H1 (cell line): Measurements from ENCODE around the gene CEP57L1. TPM values are rescaled to one million over a fixed set of nuclear protein-coding genes. Genes with fewer than 3 reads are reported as not detected.
"Not testable (repeated sequence)": the region's sequence is repeated elsewhere in the genome, so short reads cannot be mapped to it uniquely, and the experiment has no call there.

ENCODE experiments used
- CTCF ChIA-PET: fragments of 300-600 bp; sonication (Branson Sonifier 250); formaldehyde crosslinking; loops from one replicate; lab custom pipeline; 2021; ENCODE audit not compliant: partially characterized antibody; lab: Charles Lee
- POLR2A ChIA-PET: fragments of 300-600 bp; sonication (Branson Sonifier 250); formaldehyde crosslinking; loops from one replicate; lab custom pipeline; 2021; ENCODE audit warnings: inconsistent platforms; ENCODE audit not compliant: partially characterized antibody; lab: Charles Lee
- DNase-seq, 2 experiments: peaks; one replicate each; pipeline versions ENCODE4 v3.0.0 to v3.0.0-alpha.2; 2010 to 2022; ENCODE audit warnings: low spot score in 2 of 2, low read depth in 1 of 2, mixed read lengths in 1 of 2
- FAIRE-seq: peaks from 2 replicates; lab custom pipeline; 2011; peaks lifted over from hg19 to GRCh38; lab: Jason Lieb, UNC
- H2AFZ ChIP-seq: 2 replicates; pipeline ENCODE4 v1.8.1; 2012; ENCODE audit warnings: low read length, inconsistent platforms
- H2AK5ac ChIP-seq: 2 replicates; pipeline ENCODE4 v1.6.1; 2013; ENCODE audit warnings: low read depth, low read length
- H2BK120ac ChIP-seq: replicated peaks from 2 replicates; pipeline ENCODE3; 2013; ENCODE audit warnings: low read depth, low read length, inconsistent platforms
- H2BK12ac ChIP-seq: 2 replicates; pipeline ENCODE4 v1.6.1; 2013; ENCODE audit warnings: low read depth, low read length
- H2BK15ac ChIP-seq: 2 replicates; pipeline ENCODE4 v1.6.1; 2013; ENCODE audit warnings: low read length
- H2BK20ac ChIP-seq: 2 replicates; pipeline ENCODE4 v1.6.1; 2013; ENCODE audit warnings: low read length
- H2BK5ac ChIP-seq: 2 replicates; pipeline ENCODE4 v1.6.1; 2013; ENCODE audit warnings: low read depth, low read length
- H3K14ac ChIP-seq: 2 replicates; pipeline ENCODE4 v1.6.1; 2013; ENCODE audit warnings: inconsistent platforms; ENCODE audit not compliant: insufficient read length
- H3K18ac ChIP-seq: 2 replicates; pipeline ENCODE4 v1.6.1; 2013; ENCODE audit warnings: low read length; ENCODE audit errors: extremely low read depth
- H3K23ac ChIP-seq: 2 replicates; pipeline ENCODE4 v1.6.1; 2013; ENCODE audit warnings: inconsistent platforms; ENCODE audit not compliant: insufficient read length
- H3K23me2 ChIP-seq: 2 replicates; pipeline ENCODE4 v1.6.1; 2013; ENCODE audit warnings: low read depth, low read length
- H3K27ac ChIP-seq: 2 replicates; pipeline ENCODE4 v1.6.1; 2011; ENCODE audit warnings: low read depth, low read length, inconsistent platforms
- H3K27me3 ChIP-seq, 4 experiments: replicated peaks in 1 of 4; 1 replicate in 1 of 4; 2 replicates in 3 of 4; pipeline versions ENCODE4 v1.6.1 to v1.8.1; 2011 to 2013; ENCODE audit warnings: low read length in 3 of 4, mild to moderate bottlenecking in 3 of 4, inconsistent platforms in 2 of 4, mixed read lengths in 2 of 4, moderate library complexity in 1 of 4; ENCODE audit not compliant: control insufficient read depth in 3 of 4, insufficient read depth in 3 of 4; ENCODE audit errors: extremely low read depth in 1 of 4
- H3K36me3 ChIP-seq, 4 experiments: 2 replicates each; pipeline versions ENCODE4 v1.6.1 to v1.8.1; 2011 to 2013; ENCODE audit warnings: mild to moderate bottlenecking in 4 of 4, low read length in 3 of 4, moderate library complexity in 2 of 4, control low read depth in 1 of 4, inconsistent platforms in 1 of 4; ENCODE audit not compliant: insufficient read depth in 4 of 4, control insufficient read depth in 2 of 4
- H3K4ac ChIP-seq: replicated peaks from 2 replicates; pipeline ENCODE3; 2013; ENCODE audit warnings: low read length, low read depth, mixed read lengths, inconsistent platforms; ENCODE audit not compliant: insufficient read length
- H3K4me1 ChIP-seq, 4 experiments: replicated peaks in 1 of 4; 1 replicate in 1 of 4; 2 replicates in 3 of 4; pipeline versions ENCODE4 v1.6.1 to v1.8.1; 2011 to 2013; ENCODE audit warnings: low read length in 3 of 4, inconsistent platforms in 2 of 4, mixed read lengths in 1 of 4; ENCODE audit not compliant: insufficient read depth in 4 of 4, control insufficient read depth in 3 of 4
- H3K4me2 ChIP-seq, 2 experiments: 2 replicates each; pipeline versions ENCODE4 v1.6.1 to v1.8.1; 2011 to 2013; ENCODE audit warnings: low read depth in 2 of 2, low read length in 2 of 2, control low read depth in 1 of 2, inconsistent platforms in 1 of 2, mild to moderate bottlenecking in 1 of 2; ENCODE audit not compliant: insufficient read depth in 1 of 2
- H3K4me3 ChIP-seq, 4 experiments: fragments of 200-600, 300-600 bp in 1 of 4; sonication (generic), shearing (Covaris generic), sonication (Bioruptor Twin) in 1 of 4; 2 replicates each; pipeline versions ENCODE4 v1.5.1 to v1.8.1; 2011 to 2016; ENCODE audit warnings: low read length in 4 of 4, low read depth in 3 of 4, control low read depth in 2 of 4, inconsistent platforms in 2 of 4, mild to moderate bottlenecking in 2 of 4, mixed read lengths in 1 of 4, moderate library complexity in 1 of 4; ENCODE audit not compliant: insufficient read depth in 2 of 4; ENCODE audit errors: extremely low read depth in 1 of 4
- H3K56ac ChIP-seq: replicated peaks from 2 replicates; pipeline ENCODE3; 2013; ENCODE audit warnings: low read depth, mild to moderate bottlenecking, mixed read lengths, low read length, inconsistent platforms; ENCODE audit not compliant: insufficient read length
- H3K79me1 ChIP-seq: 2 replicates; pipeline ENCODE4 v1.6.1; 2013; ENCODE audit warnings: low read depth, low read length, control low read depth
- H3K79me2 ChIP-seq, 2 experiments: 2 replicates each; pipeline versions ENCODE4 v1.6.1 to v1.8.1; 2012 to 2013; ENCODE audit warnings: low read length in 2 of 2, mild to moderate bottlenecking in 2 of 2, inconsistent platforms in 1 of 2; ENCODE audit not compliant: insufficient read depth in 2 of 2, control insufficient read depth in 1 of 2
- H3K9ac ChIP-seq, 4 experiments: replicated peaks in 1 of 4; 1 replicate in 1 of 4; 2 replicates in 3 of 4; pipeline versions ENCODE4 v1.6.1 to v1.8.1; 2011 to 2013; ENCODE audit warnings: low read depth in 3 of 4, low read length in 3 of 4, control low read depth in 2 of 4, mild to moderate bottlenecking in 2 of 4, moderate library complexity in 2 of 4, inconsistent platforms in 1 of 4; ENCODE audit errors: extremely low read depth in 1 of 4
- H3K9me3 ChIP-seq, 2 experiments: 2 replicates each; pipeline versions ENCODE4 v1.6.1 to v1.8.1; 2012 to 2013; ENCODE audit warnings: mild to moderate bottlenecking in 2 of 2, moderate library complexity in 2 of 2, control low read depth in 1 of 2, inconsistent platforms in 1 of 2, low read depth in 1 of 2, low read length in 1 of 2, mixed read lengths in 1 of 2; ENCODE audit not compliant: insufficient read depth in 2 of 2
- H4K20me1 ChIP-seq, 2 experiments: replicated peaks in 1 of 2; 2 replicates each; pipeline versions ENCODE3 to v1.8.1; 2011 to 2013; ENCODE audit warnings: inconsistent platforms in 2 of 2, low read length in 2 of 2, mild to moderate bottlenecking in 1 of 2; ENCODE audit not compliant: insufficient read depth in 2 of 2, control insufficient read depth in 1 of 2
- H4K5ac ChIP-seq: 2 replicates; pipeline ENCODE4 v1.6.1; 2013; ENCODE audit warnings: low read length, low read depth, mixed read lengths, inconsistent platforms; ENCODE audit not compliant: insufficient read length
- H4K8ac ChIP-seq: 2 replicates; pipeline ENCODE4 v1.8.0; 2013; ENCODE audit warnings: mild to moderate bottlenecking, moderate library complexity, low read length, inconsistent platforms; ENCODE audit not compliant: insufficient read depth; ENCODE audit errors: extremely low read depth
- H4K91ac ChIP-seq: replicated peaks from 2 replicates; pipeline ENCODE3; 2013; ENCODE audit warnings: low read length, mixed read lengths, inconsistent platforms; ENCODE audit not compliant: insufficient read length
- WGBS, 2 experiments: shearing (Covaris generic) in 1 of 2; methylation state at CpG; one replicate each; pipeline versions ENCODE4 v1.1.6 to v1.1.7; 2013 to 2015; ENCODE audit warnings: low lambda C conversion rate in 2 of 2, mixed read lengths in 2 of 2, inconsistent platforms in 1 of 2, low coverage in 1 of 2, missing lambda C conversion rate in 1 of 2; ENCODE audit not compliant: insufficient replicate concordance in 2 of 2, insufficient coverage in 1 of 2, insufficient read length in 1 of 2; ENCODE audit errors: extremely low coverage in 1 of 2, missing lambda C conversion rate in 1 of 2; 5-methylcytosine and 5-hydroxymethylcytosine counted together
- polyA plus RNA-seq, 7 experiments: library from polyadenylated mRNA; depleted of rRNA in 3 of 7; stranded (reverse) in 5 of 7; unstranded in 2 of 7; fragments of >200 nt in 5 of 7; fragments of 200-250 nt in 2 of 7; gene quantifications; 1 replicate in 5 of 7; 2 replicates in 1 of 7; 4 replicates in 1 of 7; pipeline versions ENCODE4 v1.2.1 to v1.2.3, GENCODE V29; 2011 to 2013; ENCODE audit warnings: missing spikeins in 2 of 7, mixed read lengths in 2 of 7
- total RNA-seq: library from RNA; stranded (reverse); fragmentation: NEBNext Ultra II Directional; extraction: Animal tissue kit (Norgen Biotek cat#: 25700); gene quantifications from 2 replicates; pipeline ENCODE4 v1.2.1, GENCODE V29; 2021

CEP57L1 gene
- total and polyA plus RNA-seq, 2 of the 8 experiments (the other 6 are each of a cell fraction or from before 2014, with no cell fraction given) = 3.6 to 11.5 TPM

GRCh38 chr6:109136530-109136929, 41.2 kb downstream of the CEP57L1 start:
- 93% methylated on average over 6 of the region's 6 CpGs; no CpG with 5 or more reads in 1 of the 2 experiments for WGBS, 2 experiments
- H4K8ac ChIP-seq, DNase-seq, H4K5ac ChIP-seq, H3K9me3 ChIP-seq, H3K56ac ChIP-seq, H3K36me3 ChIP-seq, H3K79me1 ChIP-seq, H3K27me3 ChIP-seq, H3K27ac ChIP-seq, H3K4ac ChIP-seq, H3K14ac ChIP-seq, H3K23me2 ChIP-seq, H3K4me2 ChIP-seq, CTCF ChIA-PET, H2BK15ac ChIP-seq, H3K18ac ChIP-seq, H3K4me1 ChIP-seq, H2BK120ac ChIP-seq, H3K4me3 ChIP-seq, FAIRE-seq, H2AK5ac ChIP-seq, H4K20me1 ChIP-seq, H2BK5ac ChIP-seq, H4K91ac ChIP-seq, H2AFZ ChIP-seq, POLR2A ChIA-PET, H2BK12ac ChIP-seq, H2BK20ac ChIP-seq, H3K9ac ChIP-seq, H3K79me2 ChIP-seq, H3K23ac ChIP-seq: not testable (repeated sequence)
